GM18951 (cell line): ENCODE data around the gene ARHGEF17.

ENCODE experiments used
- POLR2A ChIP-seq: IDR thresholded peaks from 4 replicates; pipeline ENCODE4 v1.6.1; 2011; ENCODE audit warnings: mild to moderate bottlenecking; ENCODE audit not compliant: insufficient read length, insufficient read depth; ENCODE audit errors: extremely low read depth
- in situ Hi-C: fragments of 300-500 bp; cut with MboI; formaldehyde crosslinking; loops from one replicate; pipeline ENCODE4 v1.12.0; 2022; ENCODE audit warnings: low sequenced_read_pairs, mixed read lengths, inconsistent platforms; ENCODE audit not compliant: unreplicated experiment

Gene ARHGEF17

DNA sequence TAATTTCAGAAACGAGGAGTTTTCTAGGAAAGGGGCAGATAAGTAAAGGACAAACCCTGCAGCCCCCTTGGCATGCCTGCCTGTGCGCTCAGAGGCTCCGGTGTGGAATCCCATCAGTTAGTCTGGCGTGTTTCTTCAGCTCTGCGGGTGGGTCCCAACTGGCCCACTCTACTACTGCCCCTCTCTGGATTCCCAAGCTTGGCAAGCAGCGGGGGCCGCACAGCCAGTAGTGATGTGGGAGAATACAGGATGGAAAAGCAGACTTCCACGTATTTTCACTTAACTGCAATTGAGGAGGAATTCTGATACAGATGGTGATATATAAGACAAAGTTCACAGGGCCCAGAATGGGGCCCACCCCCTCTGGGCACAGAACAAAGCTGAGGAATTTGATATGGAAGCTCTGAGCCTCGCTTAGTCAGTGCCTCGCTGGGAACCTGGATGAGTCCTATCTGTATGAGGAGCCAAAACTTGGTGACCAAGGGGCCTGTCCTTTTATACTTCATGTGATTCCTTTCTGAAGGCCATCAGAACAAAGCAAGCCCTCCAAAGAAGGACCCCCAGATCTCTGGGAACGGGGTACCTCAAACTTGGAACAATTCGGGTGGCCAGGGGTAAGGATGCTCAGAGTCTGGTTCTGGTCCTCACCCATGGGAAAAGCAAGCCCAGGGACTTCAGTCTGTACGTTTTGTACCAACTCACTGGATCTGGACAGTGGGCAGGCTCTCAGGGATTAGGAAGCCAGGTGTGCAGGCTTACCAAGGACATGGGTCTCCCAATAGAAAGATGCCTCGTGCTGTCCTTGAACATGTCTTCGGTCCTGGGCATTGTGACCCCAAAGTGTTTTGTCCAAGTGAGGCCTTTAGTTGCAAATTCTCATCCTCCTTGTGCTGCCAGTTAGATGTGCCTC is 94.1 kb downstream of the ARHGEF17 start:
- no peak for TF ChIP-seq POLR2A
- in situ Hi-C loops = no loop called here

DNA sequence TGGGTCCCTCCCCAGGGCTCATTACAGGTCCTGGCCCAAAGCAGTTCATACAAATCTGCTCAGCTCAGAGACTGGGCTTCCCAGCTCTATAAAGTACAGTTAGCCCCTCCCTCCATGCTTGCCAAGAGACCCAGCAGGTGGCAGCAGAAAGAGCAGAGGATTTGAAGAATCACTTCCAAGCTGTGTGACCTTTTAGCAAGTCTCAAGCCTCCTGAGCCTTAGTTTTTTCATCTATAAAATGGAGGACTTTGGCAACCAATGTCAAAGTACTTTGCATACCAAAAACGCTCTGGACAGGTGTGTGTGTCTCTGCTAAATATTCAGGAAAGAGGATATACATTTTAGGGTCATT is 94.7 kb downstream of the ARHGEF17 start:
- no peak for TF ChIP-seq POLR2A
- in situ Hi-C loops = no loop called here

DNA sequence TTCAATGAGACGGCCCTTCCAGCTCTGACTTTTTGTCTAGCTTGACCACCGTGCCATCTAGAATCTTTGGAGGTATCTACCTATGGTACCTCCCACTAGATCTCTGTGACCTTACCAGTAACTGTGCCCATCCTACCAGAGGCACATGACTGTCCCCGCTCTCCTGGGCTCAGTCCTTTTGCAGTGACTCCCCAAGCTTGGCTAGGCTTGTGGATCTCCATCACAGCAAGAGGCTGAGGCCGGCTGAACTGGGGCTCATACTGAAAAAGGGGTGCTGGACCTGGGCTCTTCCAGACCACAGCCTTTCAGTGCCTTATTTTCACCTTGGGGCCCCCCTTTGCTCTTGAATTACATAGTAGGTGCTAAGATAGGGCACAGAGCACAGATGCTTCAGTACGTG is 95.5 kb downstream of the ARHGEF17 start:
- in situ Hi-C loops = no loop called here
- no peak for TF ChIP-seq POLR2A

DNA sequence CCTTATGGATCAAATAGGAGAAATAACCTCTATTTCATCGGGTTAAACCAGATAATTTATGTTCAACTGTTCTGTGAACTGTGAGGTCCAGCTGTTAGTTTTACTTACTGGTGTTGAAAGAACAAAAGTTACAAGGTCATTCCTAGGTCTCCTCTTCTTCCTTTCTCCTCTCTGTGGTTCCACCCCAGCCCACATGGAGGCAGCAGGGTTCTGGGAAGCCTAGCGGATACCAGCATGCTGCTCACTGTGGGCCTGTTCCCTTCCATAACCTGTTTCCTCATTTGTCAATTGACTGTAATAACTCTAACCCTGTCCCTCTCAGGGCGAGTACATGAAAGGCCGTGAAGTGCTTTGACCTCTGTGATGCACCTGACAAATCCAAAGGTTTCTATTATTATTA is 96.0 kb downstream of the ARHGEF17 start:
- in situ Hi-C loops = no loop called here
- no peak for TF ChIP-seq POLR2A

DNA sequence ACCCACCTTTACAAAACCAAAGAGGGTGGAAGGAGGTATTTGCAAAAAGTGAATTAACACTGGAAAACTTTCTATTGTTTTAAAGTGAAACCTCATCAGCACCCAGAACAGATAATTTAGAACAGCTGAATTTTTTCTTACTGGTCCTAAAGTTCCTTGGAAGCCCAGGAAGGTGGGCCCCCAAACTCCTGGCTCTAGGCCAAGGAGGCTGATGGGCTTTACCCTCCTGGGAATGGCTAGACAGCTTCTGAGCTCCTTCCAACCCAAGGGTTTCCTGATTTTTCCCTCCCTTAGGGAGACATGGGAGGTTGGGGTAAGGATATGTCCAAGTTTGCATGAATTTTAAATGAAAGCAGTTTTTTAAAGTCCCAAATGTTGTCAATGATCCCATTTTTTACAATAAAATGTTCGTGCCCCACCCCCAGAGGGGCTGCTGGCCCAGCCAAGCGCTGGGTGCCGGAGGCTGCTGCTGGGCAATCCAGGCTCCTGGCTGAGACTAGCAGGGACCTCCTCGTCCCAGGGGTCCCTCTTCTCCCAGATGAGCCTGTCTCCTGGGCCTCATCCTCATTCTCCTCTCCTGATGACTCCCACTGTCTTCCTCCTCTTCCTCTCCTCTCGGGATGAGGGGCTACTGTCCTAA is 96.5 kb downstream of the ARHGEF17 start:
- no peak for TF ChIP-seq POLR2A
- in situ Hi-C loops = no loop called here

DNA sequence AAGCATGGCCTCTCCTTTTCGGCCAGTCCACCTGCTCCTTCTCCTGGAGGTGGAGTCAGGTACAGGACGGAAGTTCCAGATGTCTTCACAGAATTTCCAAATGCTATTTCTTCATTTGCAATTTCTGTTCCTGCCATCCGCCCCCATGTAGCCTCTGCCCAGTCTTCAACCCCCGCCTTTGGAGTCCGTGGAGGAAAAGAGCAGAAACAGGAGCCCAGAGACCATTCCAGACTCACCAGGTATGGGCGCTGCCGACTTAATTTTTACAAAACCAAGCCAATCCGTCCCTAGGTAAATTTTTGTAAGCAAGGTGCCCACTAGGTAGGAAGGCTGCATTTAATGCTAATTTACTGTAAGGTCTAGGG is 97.1 kb downstream of the ARHGEF17 start:
- in situ Hi-C loops = no loop called here
- TF ChIP-seq POLR2A = no peak

DNA sequence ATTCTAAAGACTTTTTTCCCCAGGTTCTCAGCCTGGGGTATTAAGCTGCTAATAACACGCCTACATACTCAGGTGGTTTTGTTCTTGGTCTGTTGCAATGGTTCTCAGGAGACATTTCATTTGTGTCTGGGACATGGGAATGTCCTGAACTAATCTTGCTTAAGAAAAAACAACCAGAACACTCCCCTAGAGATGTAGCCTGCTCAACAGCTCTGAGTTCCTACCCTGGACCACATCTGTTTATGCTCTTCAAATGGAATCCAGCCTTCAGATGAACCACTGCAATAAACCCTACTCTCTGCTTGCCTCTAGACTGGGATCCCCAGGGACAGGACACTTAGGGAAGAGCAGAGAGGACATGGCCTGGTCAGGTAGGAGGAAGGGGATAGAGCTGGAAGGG is 98.1 kb downstream of the ARHGEF17 start:
- in situ Hi-C loops = no loop called here
- TF ChIP-seq POLR2A = no peak

DNA sequence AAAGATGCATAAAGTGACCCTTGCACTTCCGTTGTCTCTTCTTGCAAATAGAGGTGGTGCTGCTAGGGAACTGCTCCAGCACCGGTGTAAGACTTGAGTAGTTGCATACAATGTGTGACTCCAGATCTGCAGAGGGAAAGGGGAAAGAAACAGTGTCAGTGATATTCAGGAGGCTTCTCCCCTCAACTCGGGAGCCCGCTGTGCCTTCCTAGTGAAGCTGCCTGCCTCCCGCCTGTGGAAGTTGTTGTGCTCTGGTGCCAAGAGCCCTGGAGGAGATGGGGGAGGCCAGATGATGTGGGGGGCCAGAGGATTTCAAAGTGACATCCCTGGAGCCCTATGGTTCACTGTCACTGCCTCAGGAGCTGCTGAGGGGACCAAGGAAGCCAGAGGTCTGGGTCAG is 98.5 kb downstream of the ARHGEF17 start:
- in situ Hi-C loops = no loop called here

DNA sequence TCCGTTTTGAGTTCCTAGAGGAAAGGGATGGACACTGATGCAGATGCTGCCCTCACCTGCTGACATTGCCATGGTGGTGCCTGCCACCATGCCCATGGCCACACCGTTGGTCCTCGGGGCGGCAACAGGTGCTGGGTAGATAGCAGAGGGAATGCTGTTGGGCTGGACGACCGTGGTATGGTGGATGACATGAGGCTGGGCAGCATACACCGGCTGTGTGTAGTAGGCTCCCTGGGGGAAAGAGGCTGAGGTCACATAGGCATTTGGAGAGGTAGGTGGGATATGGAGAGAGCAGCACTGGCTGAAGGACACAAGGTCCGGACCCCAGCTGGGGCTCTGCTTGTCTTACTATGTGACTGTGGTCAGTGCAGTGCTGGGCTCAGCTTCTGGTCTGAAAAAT is 101.4 kb downstream of the ARHGEF17 start:
- in situ Hi-C loops = no loop called here

More for the DNA sequence above, 98.5 kb downstream of the ARHGEF17 start:
- no peak for TF ChIP-seq POLR2A

DNA sequence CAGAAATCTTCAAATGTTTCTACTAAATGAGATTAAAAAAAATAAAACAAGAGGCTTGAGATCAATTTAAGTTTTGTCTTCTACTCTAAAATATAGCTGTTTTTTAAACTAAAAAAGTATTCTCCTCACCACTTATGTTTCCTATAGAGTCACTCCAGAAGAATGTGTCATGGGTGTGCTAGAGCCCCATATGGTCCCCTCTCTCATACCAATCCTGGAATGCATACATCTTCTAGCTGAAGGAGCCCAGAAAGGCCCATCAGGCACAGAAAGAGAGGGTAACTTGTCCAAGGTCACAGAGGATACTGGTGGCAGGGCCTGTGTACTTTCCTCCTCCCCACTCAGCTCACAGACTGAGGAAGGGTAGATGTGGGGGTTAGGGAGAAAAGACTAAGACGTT is 102.6 kb downstream of the ARHGEF17 start:
- no peak for TF ChIP-seq POLR2A
- in situ Hi-C loops = no loop called here

More for the DNA sequence above, 101.4 kb downstream of the ARHGEF17 start:
- TF ChIP-seq POLR2A = no peak

DNA sequence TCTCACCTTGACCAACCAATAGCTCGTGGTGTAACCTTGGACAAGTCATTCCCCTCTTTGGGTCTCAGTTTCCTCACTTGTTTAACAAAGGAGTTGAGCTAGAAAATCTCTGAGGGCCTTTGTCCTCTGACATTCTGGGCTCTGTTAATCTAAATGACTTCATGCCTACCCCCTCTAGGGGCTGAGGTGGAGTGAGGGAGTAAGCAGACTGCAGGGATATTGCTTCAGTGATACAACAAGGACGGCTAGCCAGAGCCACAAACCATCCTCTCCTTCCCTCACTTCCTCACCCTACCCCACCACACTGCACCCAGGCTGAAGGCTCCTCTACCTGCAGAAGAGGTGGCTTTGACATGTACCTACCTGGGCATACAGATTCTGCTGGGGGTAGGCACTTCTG is 103.0 kb downstream of the ARHGEF17 start:
- TF ChIP-seq POLR2A = no peak
- in situ Hi-C loops = no loop called here

DNA sequence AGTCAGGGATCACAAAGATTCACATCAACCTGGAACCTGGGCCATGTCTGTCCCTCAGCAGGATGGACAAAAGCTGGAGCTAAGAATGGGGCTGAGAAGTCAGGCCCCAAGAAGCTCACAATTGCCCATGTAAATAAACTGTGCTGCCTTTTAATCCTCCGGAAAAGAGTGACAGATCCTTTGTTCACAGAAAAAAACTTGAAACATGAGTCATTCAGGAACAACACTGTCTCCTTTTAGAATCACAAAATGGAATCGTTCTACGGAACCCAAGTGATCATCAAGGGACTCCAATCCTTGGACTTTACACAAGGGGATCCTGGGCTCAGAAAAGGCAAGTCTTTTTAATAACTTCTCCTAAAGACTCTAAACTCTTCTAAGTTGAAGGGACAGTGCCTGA is 104.2 kb downstream of the ARHGEF17 start:
- no peak for TF ChIP-seq POLR2A
- in situ Hi-C loops = no loop called here

DNA sequence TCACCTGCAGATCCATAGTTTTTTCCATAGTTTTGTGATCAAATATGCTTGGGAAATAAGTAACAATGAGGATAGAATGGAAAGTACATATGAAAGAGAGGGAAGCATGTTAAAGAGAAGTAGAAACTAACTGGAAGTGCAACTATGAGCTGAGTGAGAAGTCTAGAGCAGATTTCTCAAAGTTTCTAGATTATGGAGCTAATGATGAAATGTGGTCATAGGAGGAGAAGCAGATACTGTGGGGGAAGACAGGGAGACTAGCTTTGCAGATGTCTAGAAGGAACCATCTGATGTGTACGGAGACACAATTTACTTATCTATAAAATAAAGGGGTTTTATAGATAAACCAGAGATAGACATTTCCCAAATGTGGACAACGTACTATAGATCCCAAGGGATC is 105.2 kb downstream of the ARHGEF17 start:
- in situ Hi-C loops = no loop called here
- TF ChIP-seq POLR2A = no peak

DNA sequence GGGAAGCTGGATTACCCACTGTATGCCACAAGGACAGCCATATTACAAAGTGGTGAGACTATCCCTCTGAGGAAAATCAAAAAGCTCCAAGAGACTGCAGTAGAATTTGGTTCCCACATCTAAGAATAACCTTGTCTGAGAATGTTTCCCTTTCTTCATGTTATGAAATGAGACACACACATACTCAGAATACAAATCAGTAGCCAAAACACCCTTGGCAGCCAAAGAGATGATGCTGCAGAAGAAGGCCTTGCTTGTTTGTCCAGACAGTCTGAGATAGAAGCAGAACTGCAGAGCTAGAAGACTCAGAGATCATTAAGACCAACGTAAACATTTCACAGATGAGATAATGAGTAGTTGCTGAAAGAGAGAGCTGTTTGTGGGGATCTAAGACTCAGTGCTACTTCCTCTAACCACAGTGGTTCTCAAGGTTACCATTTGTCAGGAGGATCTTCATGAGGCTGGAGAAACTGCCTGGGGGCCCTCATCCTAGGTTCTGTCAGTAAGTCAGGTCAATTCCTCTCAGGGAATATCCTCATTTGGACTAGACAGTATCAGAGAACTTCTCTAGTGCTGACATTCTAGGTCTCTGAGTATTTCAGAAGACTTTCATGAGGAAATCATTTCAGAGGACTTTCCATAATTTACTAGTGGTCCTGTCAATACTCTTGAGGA is 107.0 kb downstream of the ARHGEF17 start:
- no peak for TF ChIP-seq POLR2A
- in situ Hi-C loops = no loop called here
